Smooth muscle cell (in vitro differentiated cells): ENCODE results near the gene ZBED4. TPM values are rescaled to one million over a fixed set of nuclear protein-coding genes. Genes with fewer than 3 reads are reported as not detected.

Experiments used
- DNase-seq: peaks from one replicate; lab custom pipeline; 2025; ENCODE audit not compliant: unreplicated experiment; lab: John Stamatoyannopoulos, UW
- H2AFZ ChIP-seq: fragments of 200-600 bp; sonication (generic); 2 replicates; pipeline ENCODE4 v1.6.0; 2016; ENCODE audit warnings: antibody characterized with exemption, low read depth, mild to moderate bottlenecking
- H3F3A ChIP-seq: fragments of 200-600 bp; sonication (generic); 2 replicates; pipeline ENCODE4 v1.6.0; 2017; ENCODE audit warnings: antibody characterized with exemption, low read depth
- H3K27ac ChIP-seq: fragments of 200-600 bp; sonication (generic); 2 replicates; pipeline ENCODE4 v1.5.1; 2016; ENCODE audit warnings: low read depth, mild to moderate bottlenecking
- H3K27me3 ChIP-seq: fragments of 200-600 bp; sonication (generic); 2 replicates; pipeline ENCODE4 v1.6.1; 2016; ENCODE audit warnings: low read depth, mild to moderate bottlenecking
- H3K36me3 ChIP-seq: fragments of 200-600 bp; sonication (generic); 2 replicates; pipeline ENCODE4 v1.5.1; 2016; ENCODE audit warnings: low read depth
- H3K4me1 ChIP-seq: fragments of 200-600 bp; sonication (generic); 2 replicates; pipeline ENCODE4 v1.5.1; 2016; ENCODE audit warnings: low read depth
- H3K4me2 ChIP-seq: fragments of 200-600 bp; sonication (generic); 2 replicates; pipeline ENCODE4 v1.6.0; 2016; ENCODE audit warnings: mild to moderate bottlenecking
- H3K4me3 ChIP-seq: fragments of 200-600 bp; sonication (generic); 2 replicates; pipeline ENCODE4 v1.5.1; 2016; ENCODE audit warnings: mild to moderate bottlenecking
- H3K79me2 ChIP-seq: fragments of 200-600 bp; sonication (generic); 2 replicates; pipeline ENCODE4 v1.6.0; 2016; ENCODE audit warnings: low read depth, mild to moderate bottlenecking
- H3K9ac ChIP-seq: fragments of 200-600 bp; sonication (generic); 2 replicates; pipeline ENCODE4 v1.6.0; 2016; ENCODE audit warnings: low read depth
- H3K9me3 ChIP-seq: fragments of 200-600 bp; sonication (generic); replicated peaks from 2 replicates; pipeline ENCODE4 v1.5.1; 2016; ENCODE audit warnings: low read depth
- H4K20me1 ChIP-seq: fragments of 200-600 bp; sonication (generic); 2 replicates; pipeline ENCODE4 v1.6.0; 2016; ENCODE audit warnings: low read depth
- WGBS: methylation state at CpG from one replicate; pipeline ENCODE4 v1.1.7; 2016; ENCODE audit warnings: low lambda C conversion rate; 5-methylcytosine and 5-hydroxymethylcytosine counted together
- polyA plus RNA-seq: library from polyadenylated mRNA; unstranded; fragments of >200 nt; fragmentation: Nextera tagmentation; extraction: Ambion mirVana; gene quantifications from 2 replicates; pipeline ENCODE4 v1.2.1, GENCODE V29; 2016
- total RNA-seq: library from RNA; depleted of rRNA; stranded (reverse); fragments of >200 nt; gene quantifications from 2 replicates; pipeline ENCODE4 v1.2.3, GENCODE V29; 2014
- TF ChIP-seq, protein P1 (sequence below): fragments of 200-600 bp; sonication (generic); IDR thresholded peaks from 2 replicates; pipeline ENCODE4 v1.5.1; 2017; ENCODE audit warnings: borderline replicate concordance, mild to moderate bottlenecking, antibody characterized with exemption; ENCODE audit not compliant: insufficient read depth, poor library complexity, severe bottlenecking

ZBED4 gene
- total and polyA plus RNA-seq, 2 experiments from 2014 or later: 12.1 to 16.6 TPM

GRCh38 chr22:49869086-49869830 lies 15.6 kb downstream of the ZBED4 start:
- 93% methylated on average over 17 of the region's 17 CpGs for WGBS
- Histone ChIP-seq H3K27ac (no peak overlapping the region), H3K4me1 (no peaks in the 10 kb centered on the region), H3K9me3 (peaks cover 18% of the 10 kb centered on the region), H3K4me3 (no peak overlapping the region), H3K27me3 (no peaks in the 10 kb centered on the region), H2AFZ (no peak overlapping the region), H3K36me3 (peaks cover 15% of the 10 kb centered on the region), H3K79me2 (peaks cover 98% of the 10 kb centered on the region), H3F3A (no peaks in the 10 kb centered on the region), H4K20me1 (peaks cover 74% of the 10 kb centered on the region), H3K4me2 (no peak overlapping the region), H3K9ac (no peak overlapping the region)
- TF ChIP-seq, protein P1, sequence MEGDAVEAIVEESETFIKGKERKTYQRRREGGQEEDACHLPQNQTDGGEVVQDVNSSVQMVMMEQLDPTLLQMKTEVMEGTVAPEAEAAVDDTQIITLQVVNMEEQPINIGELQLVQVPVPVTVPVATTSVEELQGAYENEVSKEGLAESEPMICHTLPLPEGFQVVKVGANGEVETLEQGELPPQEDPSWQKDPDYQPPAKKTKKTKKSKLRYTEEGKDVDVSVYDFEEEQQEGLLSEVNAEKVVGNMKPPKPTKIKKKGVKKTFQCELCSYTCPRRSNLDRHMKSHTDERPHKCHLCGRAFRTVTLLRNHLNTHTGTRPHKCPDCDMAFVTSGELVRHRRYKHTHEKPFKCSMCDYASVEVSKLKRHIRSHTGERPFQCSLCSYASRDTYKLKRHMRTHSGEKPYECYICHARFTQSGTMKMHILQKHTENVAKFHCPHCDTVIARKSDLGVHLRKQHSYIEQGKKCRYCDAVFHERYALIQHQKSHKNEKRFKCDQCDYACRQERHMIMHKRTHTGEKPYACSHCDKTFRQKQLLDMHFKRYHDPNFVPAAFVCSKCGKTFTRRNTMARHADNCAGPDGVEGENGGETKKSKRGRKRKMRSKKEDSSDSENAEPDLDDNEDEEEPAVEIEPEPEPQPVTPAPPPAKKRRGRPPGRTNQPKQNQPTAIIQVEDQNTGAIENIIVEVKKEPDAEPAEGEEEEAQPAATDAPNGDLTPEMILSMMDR: no peak
- DNase-seq: no peak

DNA sequence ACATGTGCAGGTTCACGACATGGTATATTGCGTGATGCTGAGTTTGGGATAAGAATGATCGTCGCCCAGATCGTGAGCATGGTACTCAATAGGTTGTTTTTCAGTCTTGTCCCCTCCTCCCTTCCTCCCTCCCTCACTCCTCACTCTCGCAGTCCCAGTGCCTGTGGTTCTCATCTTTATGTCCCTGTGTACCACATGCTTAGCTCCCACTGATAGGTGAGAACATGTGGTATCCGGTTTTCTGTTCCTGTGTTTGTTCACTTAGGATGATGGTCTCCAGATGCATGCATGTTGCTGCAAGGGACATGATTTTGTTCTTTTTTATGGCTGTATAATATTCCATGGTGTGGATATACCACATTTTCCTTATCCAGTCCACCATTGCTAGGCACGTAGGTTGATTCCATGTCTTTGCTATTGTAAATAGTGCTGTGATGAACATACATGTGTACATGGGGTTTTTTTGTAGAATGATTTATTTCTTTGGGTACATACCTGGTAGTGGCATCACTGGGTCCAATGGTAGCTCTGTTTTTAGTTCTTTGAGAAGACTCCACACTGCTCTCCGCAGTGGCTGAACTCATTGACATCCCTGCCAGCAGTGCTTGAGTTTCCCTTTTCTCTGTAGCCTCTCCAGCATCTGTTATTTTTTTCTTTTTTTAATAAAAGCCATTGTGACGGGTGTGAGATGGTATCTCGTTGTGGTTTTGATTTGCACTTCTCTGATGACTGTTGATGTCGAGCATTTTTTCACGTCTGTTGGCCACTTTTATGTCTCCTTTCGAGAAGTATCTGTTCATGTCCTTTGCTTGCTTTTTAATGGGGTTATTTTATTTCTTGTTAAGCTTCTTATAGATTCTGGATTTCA lies 16.4 kb downstream of the ZBED4 start:
- Histone ChIP-seq H3K4me3 (no peak overlapping the region), H4K20me1 (peaks cover 77% of the 10 kb centered on the region), H3K4me2 (no peak overlapping the region), H3F3A (no peaks in the 10 kb centered on the region), H3K27ac (no peak overlapping the region), H3K27me3 (no peaks in the 10 kb centered on the region), H3K36me3 (peaks cover 15% of the 10 kb centered on the region), H3K9ac (no peak overlapping the region), H2AFZ (no peak overlapping the region), H3K9me3 (peaks cover 18% of the 10 kb centered on the region), H3K79me2 (peaks cover 100% of the 10 kb centered on the region), H3K4me1 (no peaks in the 10 kb centered on the region)
- DNase-seq: no peak
- 89% methylated on average over 14 of the region's 14 CpGs for whole genome bisulfite sequencing
- TF ChIP-seq, protein P1: no peak

DNA sequence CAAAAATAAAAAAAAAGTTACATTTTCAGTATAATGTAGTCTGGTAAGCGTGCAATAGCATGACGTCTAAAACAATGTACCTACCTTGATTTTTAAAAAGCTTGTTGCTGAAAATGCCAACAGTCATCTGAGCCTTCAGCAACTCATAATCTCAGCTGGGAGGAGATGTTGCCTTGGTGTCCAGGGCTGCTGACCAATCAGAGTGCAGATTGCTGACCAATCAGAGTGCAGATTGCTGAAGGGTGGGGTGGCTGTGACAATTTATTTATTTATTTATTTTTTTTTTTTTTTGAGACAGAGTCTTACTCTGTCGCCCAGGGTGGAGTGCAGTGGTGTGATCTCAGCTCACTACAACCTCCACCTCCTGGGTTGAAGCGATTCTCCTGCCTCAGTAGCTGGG lies 17.8 kb downstream of the ZBED4 start:
- no peaks in the 10 kb centered on the region for H3F3A ChIP-seq
- TF ChIP-seq, protein P1: no peak
- H3K4me2 ChIP-seq: no peak overlapping the region
- peaks cover 7% of the 10 kb centered on the region for H3K36me3 ChIP-seq
- peaks cover 100% of the 10 kb centered on the region for H3K79me2 ChIP-seq
- peaks cover 10% of the 10 kb centered on the region for H3K9me3 ChIP-seq
- no peak overlapping the region for H3K27ac ChIP-seq
- H3K4me3 ChIP-seq: no peak overlapping the region
- H3K4me1 ChIP-seq: no peaks in the 10 kb centered on the region
- H4K20me1 ChIP-seq: peaks cover 84% of the 10 kb centered on the region
- no peak overlapping the region for H2AFZ ChIP-seq
- no peaks in the 10 kb centered on the region for H3K27me3 ChIP-seq
- no peak for DNase-seq
- WGBS: 94% methylated on average over 4 of the region's 4 CpGs
- no peak overlapping the region for H3K9ac ChIP-seq
